ENCODE results near the gene PTH1R. TPM values are rescaled to one million over a fixed set of nuclear protein-coding genes. Genes with fewer than 3 reads are reported as not detected.
A peak's percentile ranks its signal among the peaks of the same experiment; 100 is the strongest.

The PTH1R gene
- total RNA-seq, 2 donors from 2014 or later: 0.69 to 4.8 TPM

DNA sequence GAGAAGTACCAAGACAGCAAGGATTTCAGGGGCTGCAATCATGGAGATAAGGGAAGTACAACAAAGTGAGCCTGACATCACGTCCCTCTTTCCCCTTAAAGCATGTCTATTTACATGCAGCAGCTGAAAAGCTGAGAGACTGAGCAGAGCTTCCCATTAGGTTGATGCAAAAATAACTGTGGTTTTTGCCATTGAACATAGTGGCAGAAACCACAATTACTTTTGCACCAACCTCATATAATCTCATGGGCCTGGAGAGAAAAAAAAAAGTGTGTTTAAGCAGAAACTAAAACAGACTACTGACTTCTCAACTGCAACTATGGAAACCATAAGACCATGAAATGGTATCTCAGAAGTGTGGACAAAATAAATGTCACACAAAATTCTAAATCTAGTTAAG is 50.8 kb downstream of the PTH1R start:
- peaks cover 44% of the 10 kb centered on the region for H3K36me3 ChIP-seq (ENCODE audit: control insufficient read depth, insufficient read depth, low read length)
- H3K9me3 ChIP-seq (ENCODE audit: control insufficient read depth, low read length): no peaks in the 10 kb centered on the region
- Mint-ChIP-seq H3K4me3 (no peak overlapping the region), H3K9me3 (no peaks in the 10 kb centered on the region), H3K36me3 (ENCODE audit: low read depth) (peaks cover 28% of the 10 kb centered on the region), H3K27me3 (ENCODE audit: insufficient read depth) (no peaks in the 10 kb centered on the region), H3K27ac (no peak overlapping the region), H3K4me1 (no peaks in the 10 kb centered on the region)
- H3K4me1 ChIP-seq (ENCODE audit: control insufficient read depth, insufficient read depth, low read length): no peaks in the 10 kb centered on the region
- no peaks in the 10 kb centered on the region for H3K27me3 ChIP-seq (ENCODE audit: control insufficient read depth, insufficient read depth, low read length, poor library complexity, severe bottlenecking)
- H3K4me3 ChIP-seq (ENCODE audit: low read length): no peak overlapping the region
- H3K27ac ChIP-seq (ENCODE audit: low read depth, low read length): no peak overlapping the region
- no peak for DNase-seq
- H3K9ac ChIP-seq (ENCODE audit: extremely low read depth, low read length, poor library complexity, severe bottlenecking): no peak overlapping the region
- 88 to 100% methylated on average over 1 of the region's 1 CpG for WGBS, 2 experiments (ENCODE audit: insufficient coverage in 1 of 2, insufficient read length in 1 of 2)
- TF ChIP-seq, protein P1, sequence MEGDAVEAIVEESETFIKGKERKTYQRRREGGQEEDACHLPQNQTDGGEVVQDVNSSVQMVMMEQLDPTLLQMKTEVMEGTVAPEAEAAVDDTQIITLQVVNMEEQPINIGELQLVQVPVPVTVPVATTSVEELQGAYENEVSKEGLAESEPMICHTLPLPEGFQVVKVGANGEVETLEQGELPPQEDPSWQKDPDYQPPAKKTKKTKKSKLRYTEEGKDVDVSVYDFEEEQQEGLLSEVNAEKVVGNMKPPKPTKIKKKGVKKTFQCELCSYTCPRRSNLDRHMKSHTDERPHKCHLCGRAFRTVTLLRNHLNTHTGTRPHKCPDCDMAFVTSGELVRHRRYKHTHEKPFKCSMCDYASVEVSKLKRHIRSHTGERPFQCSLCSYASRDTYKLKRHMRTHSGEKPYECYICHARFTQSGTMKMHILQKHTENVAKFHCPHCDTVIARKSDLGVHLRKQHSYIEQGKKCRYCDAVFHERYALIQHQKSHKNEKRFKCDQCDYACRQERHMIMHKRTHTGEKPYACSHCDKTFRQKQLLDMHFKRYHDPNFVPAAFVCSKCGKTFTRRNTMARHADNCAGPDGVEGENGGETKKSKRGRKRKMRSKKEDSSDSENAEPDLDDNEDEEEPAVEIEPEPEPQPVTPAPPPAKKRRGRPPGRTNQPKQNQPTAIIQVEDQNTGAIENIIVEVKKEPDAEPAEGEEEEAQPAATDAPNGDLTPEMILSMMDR (conservative IDR thresholded peaks at IDR 0.05): no peak

DNA sequence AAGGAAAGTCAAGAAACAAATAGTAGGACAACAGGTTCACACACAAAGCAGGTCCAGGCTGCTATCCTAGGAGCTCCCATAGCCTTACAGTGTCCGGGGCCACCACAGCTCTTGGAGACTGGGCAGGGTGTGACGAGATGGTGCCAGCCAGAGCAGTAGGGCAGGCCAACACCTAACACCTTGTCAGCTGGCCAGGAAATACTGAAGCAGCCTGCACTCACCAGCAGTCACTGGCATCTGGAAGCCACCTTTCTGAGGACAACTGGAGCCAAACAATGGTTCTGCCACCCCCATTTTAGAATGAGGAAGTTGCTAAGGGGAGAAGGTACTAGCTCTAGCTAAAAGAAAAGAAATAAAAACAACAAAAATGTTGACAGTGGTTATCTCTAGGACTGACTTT is 51.8 kb downstream of the PTH1R start:
- 92 to 98% methylated on average over 2 of the region's 2 CpGs for WGBS, 2 experiments (ENCODE audit: insufficient coverage in 1 of 2, insufficient read length in 1 of 2)
- H3K27me3 ChIP-seq (ENCODE audit: control insufficient read depth, insufficient read depth, low read length, poor library complexity, severe bottlenecking): no peaks in the 10 kb centered on the region
- H3K27ac ChIP-seq (ENCODE audit: low read depth, low read length): no peak overlapping the region
- H3K9me3 ChIP-seq (ENCODE audit: control insufficient read depth, low read length): no peaks in the 10 kb centered on the region
- no peaks in the 10 kb centered on the region for H3K27me3 Mint-ChIP-seq (ENCODE audit: insufficient read depth)
- no peaks in the 10 kb centered on the region for H3K9me3 Mint-ChIP-seq
- H3K4me3 ChIP-seq (ENCODE audit: low read length): no peak overlapping the region
- peaks cover 2% of the 10 kb centered on the region for H3K4me1 Mint-ChIP-seq
- H3K36me3 ChIP-seq (ENCODE audit: control insufficient read depth, insufficient read depth, low read length): peaks cover 46% of the 10 kb centered on the region
- no peak for DNase-seq
- no peak overlapping the region for H3K27ac Mint-ChIP-seq
- no peak overlapping the region for H3K9ac ChIP-seq (ENCODE audit: extremely low read depth, low read length, poor library complexity, severe bottlenecking)
- no peaks in the 10 kb centered on the region for H3K4me1 ChIP-seq (ENCODE audit: control insufficient read depth, insufficient read depth, low read length)
- TF ChIP-seq, protein P1 (conservative IDR thresholded peaks at IDR 0.05): no peak
- peaks cover 24% of the 10 kb centered on the region for H3K36me3 Mint-ChIP-seq (ENCODE audit: low read depth)
- no peak overlapping the region for H3K4me3 Mint-ChIP-seq

DNA sequence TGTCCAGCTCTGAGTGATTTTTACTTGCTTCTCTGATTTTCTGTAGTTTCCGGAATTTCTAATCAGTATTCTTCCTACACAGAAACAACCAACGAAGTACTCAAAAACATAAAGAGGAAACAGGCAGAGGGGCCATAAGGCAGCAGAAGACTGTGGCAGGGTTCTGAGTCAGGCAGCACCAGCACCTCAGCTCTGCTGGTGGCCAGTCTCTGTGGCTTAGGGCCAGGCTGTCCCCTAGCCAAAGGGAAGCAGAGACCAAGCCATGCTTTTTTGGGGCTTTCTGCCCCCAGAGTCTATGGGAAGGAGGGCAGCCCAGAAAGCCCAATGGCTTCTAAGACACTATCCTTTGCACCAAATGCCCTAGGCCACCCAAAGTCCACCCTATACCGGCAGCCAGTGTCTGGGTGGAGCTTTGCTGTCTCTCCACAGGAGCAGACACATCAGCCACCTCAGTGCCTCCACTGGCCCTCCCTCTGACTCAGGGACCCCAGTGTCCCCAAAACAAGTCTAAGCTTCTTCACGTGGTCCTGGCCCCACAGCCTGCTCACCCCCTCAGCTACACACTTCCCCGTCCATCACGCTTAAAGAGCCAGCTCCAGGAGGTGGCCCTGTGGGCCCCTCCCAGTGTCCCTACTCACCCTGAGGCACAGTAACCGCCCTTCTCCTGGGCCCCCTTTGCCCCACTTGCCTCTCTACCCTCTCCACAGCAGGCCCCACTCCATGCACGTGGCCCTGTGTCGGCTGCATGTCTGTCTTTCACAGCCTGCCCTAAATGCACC is 52.8 kb downstream of the PTH1R start:
- WGBS, 2 experiments (ENCODE audit: insufficient coverage in 1 of 2, insufficient read length in 1 of 2): 91 to 94% methylated on average over 4 to 9 of the region's 9 CpGs
- Histone ChIP-seq H3K4me1 (ENCODE audit: control insufficient read depth, insufficient read depth, low read length) (peaks cover 6% of the 10 kb centered on the region), H3K4me3 (ENCODE audit: low read length) (no peak overlapping the region), H3K9ac (ENCODE audit: extremely low read depth, low read length, poor library complexity, severe bottlenecking) (no peak overlapping the region), H3K36me3 (ENCODE audit: control insufficient read depth, insufficient read depth, low read length) (peaks cover 49% of the 10 kb centered on the region), H3K27ac (ENCODE audit: low read depth, low read length) (peak overlapping the region; percentile 55), H3K27me3 (ENCODE audit: control insufficient read depth, insufficient read depth, low read length, poor library complexity, severe bottlenecking) (no peaks in the 10 kb centered on the region), H3K9me3 (ENCODE audit: control insufficient read depth, low read length) (no peaks in the 10 kb centered on the region)
- Mint-ChIP-seq H3K36me3 (ENCODE audit: low read depth) (peaks cover 18% of the 10 kb centered on the region), H3K4me3 (no peak overlapping the region), H3K27ac (peak overlapping the region; percentile 52), H3K27me3 (ENCODE audit: insufficient read depth) (no peaks in the 10 kb centered on the region), H3K9me3 (no peaks in the 10 kb centered on the region), H3K4me1 (peaks cover 6% of the 10 kb centered on the region)
- no peak for DNase-seq
- TF ChIP-seq, protein P1 (conservative IDR thresholded peaks at IDR 0.05): no peak
